ENCODE measurements around the gene TNFRSF1A.

GRCh38 chr12:6307529-6307928 is 34.3 kb downstream of the TNFRSF1A start:
- TF ChIP-seq CTCF (IDR thresholded peaks at IDR 0.05) (no peak), POLR2A (IDR thresholded peaks at IDR 0.05) (no peak)

All from adrenal gland (tissue), 5 donors.